ENCODE results near the gene COX11.

Gene COX11

DNA sequence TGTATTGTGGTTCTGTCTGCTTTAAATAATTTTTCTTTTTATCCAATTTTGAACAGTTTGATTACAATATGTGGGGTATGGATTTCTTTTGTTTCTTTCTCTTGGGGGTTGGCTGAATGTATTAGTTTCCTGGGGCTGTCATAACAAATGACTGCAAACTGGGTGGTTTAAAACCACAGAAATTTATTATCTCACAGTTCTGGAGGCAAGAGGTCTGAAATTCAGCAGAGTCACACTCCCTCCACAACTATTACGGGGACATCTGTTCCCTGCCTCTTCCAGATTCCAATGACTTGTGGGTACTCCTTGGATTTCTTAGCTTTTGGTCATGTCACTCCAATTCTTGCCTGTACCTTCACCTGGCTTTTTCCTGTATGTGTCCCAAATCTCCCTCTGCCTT lies 23.7 kb downstream of the COX11 start:
- DNase-seq (ENCODE audit: extremely low spot score) = no peak
- CTCF ChIA-PET = no interaction called here
- POLR2A ChIA-PET = no interaction called here

GRCh38 chr17:54941285-54941684 lies 27.2 kb downstream of the COX11 start:
- TF ChIP-seq HDGF (IDR thresholded peaks at IDR 0.05; ENCODE audit: borderline replicate concordance) = no peak
- TF ChIP-seq L3MBTL2 (conservative IDR thresholded peaks at IDR 0.05) = no peak
- no peak for TF ChIP-seq FOXA1 (IDR thresholded peaks at IDR 0.05)
- TF ChIP-seq SP1 (IDR thresholded peaks at IDR 0.05) = no peak
- no peak for TF ChIP-seq SUZ12 (IDR thresholded peaks at IDR 0.05)
- TF ChIP-seq CTBP1 (IDR thresholded peaks at IDR 0.05; ENCODE audit: borderline replicate concordance) = no peak
- no peak for TF ChIP-seq LEF1 (IDR thresholded peaks at IDR 0.05; ENCODE audit: borderline replicate concordance)
- TF ChIP-seq ARNT (IDR thresholded peaks at IDR 0.05) = no peak
- no peak for TF ChIP-seq FOXK2 (IDR thresholded peaks at IDR 0.05)
- no peak for TF ChIP-seq BHLHE40 (IDR thresholded peaks at IDR 0.05; ENCODE audit: borderline replicate concordance)
- TF ChIP-seq TARDBP (IDR thresholded peaks at IDR 0.05) = no peak
- no peak for TF ChIP-seq PKNOX1 (IDR thresholded peaks at IDR 0.05)
- TF ChIP-seq ELF4 (IDR thresholded peaks at IDR 0.05) = no peak
- TF ChIP-seq NFRKB (IDR thresholded peaks at IDR 0.05) = no peak
- TF ChIP-seq ZNF384 (IDR thresholded peaks at IDR 0.05) = no peak
- no peak for TF ChIP-seq FOXM1 (IDR thresholded peaks at IDR 0.05; ENCODE audit: borderline replicate concordance)
- no peak for DNase-seq (ENCODE audit: extremely low spot score)
- POLR2A ChIA-PET = no interaction called here
- CTCF ChIA-PET = no interaction called here

More for the DNA sequence above, 23.7 kb downstream of the COX11 start:
- TF ChIP-seq SUZ12 (IDR thresholded peaks at IDR 0.05) = no peak
- no peak for TF ChIP-seq FOXA1 (IDR thresholded peaks at IDR 0.05)
- no peak for TF ChIP-seq TARDBP (IDR thresholded peaks at IDR 0.05)
- no peak for TF ChIP-seq L3MBTL2 (conservative IDR thresholded peaks at IDR 0.05)
- no peak for TF ChIP-seq CTBP1 (IDR thresholded peaks at IDR 0.05; ENCODE audit: borderline replicate concordance)
- no peak for TF ChIP-seq NFRKB (IDR thresholded peaks at IDR 0.05)
- TF ChIP-seq HDGF (IDR thresholded peaks at IDR 0.05; ENCODE audit: borderline replicate concordance) = no peak
- no peak for TF ChIP-seq PKNOX1 (IDR thresholded peaks at IDR 0.05)
- no peak for TF ChIP-seq ARNT (IDR thresholded peaks at IDR 0.05)
- TF ChIP-seq SP1 (IDR thresholded peaks at IDR 0.05) = no peak
- no peak for TF ChIP-seq BHLHE40 (IDR thresholded peaks at IDR 0.05; ENCODE audit: borderline replicate concordance)
- no peak for TF ChIP-seq ELF4 (IDR thresholded peaks at IDR 0.05)

- no peak for DNase-seq (ENCODE audit: extremely low spot score)
- TF ChIP-seq CTBP1 (IDR thresholded peaks at IDR 0.05; ENCODE audit: borderline replicate concordance) (no peak), NFRKB (IDR thresholded peaks at IDR 0.05) (no peak), ARNT (IDR thresholded peaks at IDR 0.05) (no peak), FOXA1 (IDR thresholded peaks at IDR 0.05) (no peak), FOXK2 (IDR thresholded peaks at IDR 0.05) (no peak), FOXM1 (IDR thresholded peaks at IDR 0.05; ENCODE audit: borderline replicate concordance) (no peak), ELF4 (IDR thresholded peaks at IDR 0.05) (no peak), PKNOX1 (IDR thresholded peaks at IDR 0.05) (no peak), SUZ12 (IDR thresholded peaks at IDR 0.05) (no peak), HDGF (IDR thresholded peaks at IDR 0.05; ENCODE audit: borderline replicate concordance) (no peak), ZNF384 (IDR thresholded peaks at IDR 0.05) (no peak), LEF1 (IDR thresholded peaks at IDR 0.05; ENCODE audit: borderline replicate concordance) (no peak), L3MBTL2 (conservative IDR thresholded peaks at IDR 0.05) (no peak), BHLHE40 (IDR thresholded peaks at IDR 0.05; ENCODE audit: borderline replicate concordance) (no peak), SP1 (IDR thresholded peaks at IDR 0.05) (no peak), TARDBP (IDR thresholded peaks at IDR 0.05) (no peak)
- ChIA-PET CTCF (no interaction called here), POLR2A (no interaction called here)
Observed at GRCh38 chr17:54937426-54937825, 31.0 kb downstream of the COX11 start.

DNA sequence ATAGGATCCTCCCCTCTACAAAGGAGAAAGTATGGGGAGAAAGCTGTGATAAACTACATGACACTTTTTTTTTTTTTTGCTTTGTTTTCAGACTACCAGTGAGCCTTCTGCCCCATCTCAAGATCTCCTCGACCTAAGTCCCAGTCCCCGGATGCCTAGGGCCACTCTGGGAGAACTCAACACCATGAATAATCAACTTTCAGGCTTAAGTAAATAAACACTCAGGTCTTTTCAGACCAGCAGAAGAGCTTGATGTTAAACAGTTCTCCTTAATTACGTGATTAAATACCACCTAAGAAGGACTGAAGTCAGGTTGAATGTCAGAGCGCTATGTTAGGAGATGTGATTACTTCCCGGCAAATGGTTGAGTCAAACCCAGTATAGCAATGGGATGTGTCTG lies 31.4 kb downstream of the COX11 start:
- CTCF ChIA-PET = no interaction called here
- POLR2A ChIA-PET = no interaction called here
- DNase-seq (ENCODE audit: extremely low spot score) = no peak
- TF ChIP-seq TARDBP (IDR thresholded peaks at IDR 0.05) (no peak), L3MBTL2 (conservative IDR thresholded peaks at IDR 0.05) (no peak), FOXM1 (IDR thresholded peaks at IDR 0.05; ENCODE audit: borderline replicate concordance) (no peak), PKNOX1 (IDR thresholded peaks at IDR 0.05) (no peak), ZNF384 (IDR thresholded peaks at IDR 0.05) (no peak), FOXK2 (IDR thresholded peaks at IDR 0.05) (no peak), NFRKB (IDR thresholded peaks at IDR 0.05) (no peak), FOXA1 (IDR thresholded peaks at IDR 0.05) (no peak), ARNT (IDR thresholded peaks at IDR 0.05) (no peak), CTBP1 (IDR thresholded peaks at IDR 0.05; ENCODE audit: borderline replicate concordance) (no peak), ELF4 (IDR thresholded peaks at IDR 0.05) (no peak), LEF1 (IDR thresholded peaks at IDR 0.05; ENCODE audit: borderline replicate concordance) (no peak), HDGF (IDR thresholded peaks at IDR 0.05; ENCODE audit: borderline replicate concordance) (no peak), SUZ12 (IDR thresholded peaks at IDR 0.05) (no peak), SP1 (IDR thresholded peaks at IDR 0.05) (no peak), BHLHE40 (IDR thresholded peaks at IDR 0.05; ENCODE audit: borderline replicate concordance) (no peak)

DNA sequence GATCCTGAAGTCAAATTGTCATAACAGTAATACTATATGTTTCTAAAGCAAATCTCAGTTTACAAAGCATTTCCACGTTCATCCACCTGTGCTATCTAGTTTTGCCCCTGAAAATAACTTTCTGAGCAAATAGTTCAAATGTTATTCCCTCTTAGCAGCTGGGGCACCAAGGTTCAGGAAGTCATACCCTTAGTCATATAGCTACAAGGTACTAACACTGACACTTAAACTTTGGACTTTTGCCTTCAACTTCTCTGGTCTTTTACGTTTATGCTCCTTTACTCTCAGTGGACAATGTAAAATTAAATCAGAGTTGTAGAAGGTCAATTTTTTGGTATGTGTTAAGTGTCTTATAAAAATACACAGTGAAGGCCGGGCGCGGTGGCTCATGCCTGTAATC lies 33.0 kb downstream of the COX11 start:
- CTCF ChIA-PET = interaction anchor here (0.5 kb wide), 1 partner anchor 12 kb away, joined by 3 read pairs; no protein-coding TSS in a partner anchor
- DNase-seq (ENCODE audit: extremely low spot score) = no peak
- POLR2A ChIA-PET = no interaction called here
- TF ChIP-seq FOXK2 (IDR thresholded peaks at IDR 0.05) (no peak), ELF4 (IDR thresholded peaks at IDR 0.05) (no peak), ZNF384 (IDR thresholded peaks at IDR 0.05) (no peak), PKNOX1 (IDR thresholded peaks at IDR 0.05) (no peak), SUZ12 (IDR thresholded peaks at IDR 0.05) (no peak), FOXM1 (IDR thresholded peaks at IDR 0.05; ENCODE audit: borderline replicate concordance) (no peak), ARNT (IDR thresholded peaks at IDR 0.05) (no peak), NFRKB (IDR thresholded peaks at IDR 0.05) (no peak)

Data from HEK293T (cell line).